Thyroid gland (tissue), 4 donors: ENCODE results near the gene CPLX1.

Experiments used
- POLR2A ChIP-seq, 2 donors: fragments of 450-650 bp; IDR thresholded peaks; one replicate each; pipeline ENCODE4 v1.6.1; 2017; ENCODE audit warnings: antibody characterized with exemption in 2 of 2, mild to moderate bottlenecking in 2 of 2, moderate library complexity in 1 of 2
- TF ChIP-seq, protein P1 (sequence below), 6 experiments: fragments of 200-600 bp in 3 of 6; fragments of 450-650 bp in 3 of 6; sonication (generic) in 3 of 6; IDR thresholded peaks; one replicate each; pipeline ENCODE4 v1.5.1; 2016 to 2019; ENCODE audit warnings: antibody characterized with exemption in 6 of 6, mild to moderate bottlenecking in 2 of 6, inconsistent platforms in 1 of 6, moderate library complexity in 1 of 6

DNA sequence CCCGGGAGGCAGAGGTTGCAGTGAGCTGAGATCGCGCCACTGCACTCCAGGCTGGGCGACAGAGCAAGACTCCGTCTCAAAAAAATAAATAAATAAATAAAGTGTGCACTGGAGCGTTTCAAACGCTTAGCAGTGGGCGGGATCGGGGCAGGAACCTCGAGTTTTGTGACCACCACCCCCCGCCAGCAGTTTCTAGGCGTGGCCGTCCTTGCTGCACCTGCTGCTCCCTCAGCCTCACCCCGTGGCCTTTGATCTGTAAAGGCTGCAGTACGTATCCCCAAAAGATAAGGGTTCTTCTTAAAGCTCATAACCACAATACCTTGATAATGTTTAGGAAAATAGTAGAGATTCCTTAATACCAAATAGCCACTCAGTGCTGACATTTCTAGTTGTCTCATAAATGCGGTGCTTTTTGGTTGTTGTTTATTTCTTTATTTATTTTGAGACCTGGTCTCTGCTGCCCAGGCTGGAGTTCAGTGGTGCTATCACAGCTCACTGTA, 87.1 kb downstream of the CPLX1 start:
- TF ChIP-seq, protein P1, sequence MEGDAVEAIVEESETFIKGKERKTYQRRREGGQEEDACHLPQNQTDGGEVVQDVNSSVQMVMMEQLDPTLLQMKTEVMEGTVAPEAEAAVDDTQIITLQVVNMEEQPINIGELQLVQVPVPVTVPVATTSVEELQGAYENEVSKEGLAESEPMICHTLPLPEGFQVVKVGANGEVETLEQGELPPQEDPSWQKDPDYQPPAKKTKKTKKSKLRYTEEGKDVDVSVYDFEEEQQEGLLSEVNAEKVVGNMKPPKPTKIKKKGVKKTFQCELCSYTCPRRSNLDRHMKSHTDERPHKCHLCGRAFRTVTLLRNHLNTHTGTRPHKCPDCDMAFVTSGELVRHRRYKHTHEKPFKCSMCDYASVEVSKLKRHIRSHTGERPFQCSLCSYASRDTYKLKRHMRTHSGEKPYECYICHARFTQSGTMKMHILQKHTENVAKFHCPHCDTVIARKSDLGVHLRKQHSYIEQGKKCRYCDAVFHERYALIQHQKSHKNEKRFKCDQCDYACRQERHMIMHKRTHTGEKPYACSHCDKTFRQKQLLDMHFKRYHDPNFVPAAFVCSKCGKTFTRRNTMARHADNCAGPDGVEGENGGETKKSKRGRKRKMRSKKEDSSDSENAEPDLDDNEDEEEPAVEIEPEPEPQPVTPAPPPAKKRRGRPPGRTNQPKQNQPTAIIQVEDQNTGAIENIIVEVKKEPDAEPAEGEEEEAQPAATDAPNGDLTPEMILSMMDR (IDR thresholded peaks at IDR 0.05): no peak
- TF ChIP-seq POLR2A (IDR thresholded peaks at IDR 0.05): no peak
